Measurements from ENCODE around the gene PSENEN.
"Not testable (repeated sequence)": the region's sequence is repeated elsewhere in the genome, so short reads cannot be mapped to it uniquely, and the experiment has no call there.

PSENEN gene

GRCh38 chr19:35719402-35720162 lies 25.9 kb upstream of the PSENEN start:
- DNase-seq = no peak

- DNase-seq = no peak
Measured at GRCh38 chr19:35720163-35720524, 25.3 kb upstream of the PSENEN start.

- no peak for DNase-seq
Measured at GRCh38 chr19:35720648-35721047, 24.8 kb upstream of the PSENEN start.

GRCh38 chr19:35721374-35721773 lies 24.1 kb upstream of the PSENEN start:
- DNase-seq = no peak

GRCh38 chr19:35722461-35722860 lies 23.0 kb upstream of the PSENEN start:
- DNase-seq = no peak

- no peak for DNase-seq
Measured at GRCh38 chr19:35722897-35723296, 22.6 kb upstream of the PSENEN start.

GRCh38 chr19:35723671-35724070 lies 21.8 kb upstream of the PSENEN start:
- DNase-seq = no peak

GRCh38 chr19:35724132-35724531 lies 21.3 kb upstream of the PSENEN start:
- DNase-seq = not testable (repeated sequence)

- DNase-seq = no peak
Measured at GRCh38 chr19:35724560-35724959, 20.9 kb upstream of the PSENEN start.

GRCh38 chr19:35725216-35725861 lies 20.1 kb upstream of the PSENEN start:
- DNase-seq = no peak

GRCh38 chr19:35727053-35727955 lies 18.1 kb upstream of the PSENEN start:
- DNase-seq = no peak

- DNase-seq = no peak
Measured at GRCh38 chr19:35727956-35728706, 17.3 kb upstream of the PSENEN start.

GRCh38 chr19:35729021-35729420 lies 16.4 kb upstream of the PSENEN start:
- DNase-seq = no peak

- DNase-seq = no peak
Measured at GRCh38 chr19:35729763-35730162, 15.7 kb upstream of the PSENEN start.

GRCh38 chr19:35730326-35730725 lies 15.1 kb upstream of the PSENEN start:
- no peak for DNase-seq

- DNase-seq = no peak
Measured at GRCh38 chr19:35731353-35731752, 14.1 kb upstream of the PSENEN start.

GRCh38 chr19:35731779-35732405 lies 13.6 kb upstream of the PSENEN start:
- DNase-seq = no peak

- no peak for DNase-seq
Measured at GRCh38 chr19:35732540-35733179, 12.8 kb upstream of the PSENEN start.

- DNase-seq = no peak
Measured at GRCh38 chr19:35733180-35734125, 12.0 kb upstream of the PSENEN start.

GRCh38 chr19:35734273-35734672 lies 11.2 kb upstream of the PSENEN start:
- no peak for DNase-seq

GRCh38 chr19:35734889-35735288 lies 10.6 kb upstream of the PSENEN start:
- DNase-seq = no peak
